Measurements from ENCODE around the gene THSD7B. TPM values are rescaled to one million over a fixed set of nuclear protein-coding genes. Genes with fewer than 3 reads are reported as not detected.
"Not testable (repeated sequence)": the region's sequence is repeated elsewhere in the genome, so short reads cannot be mapped to it uniquely, and the experiment has no call there.

Gene THSD7B
- total and polyA plus RNA-seq, 2 of the 8 experiments (the other 6 are each of a cell fraction or from before 2014, with no cell fraction given) = 0.60 to 2.9 TPM

GRCh38 chr2:137076111-137076765 lies 310.9 kb downstream of the THSD7B start:
- H4K91ac ChIP-seq (replicated peaks; ENCODE audit: insufficient read length, low read length); H3K56ac ChIP-seq (replicated peaks; ENCODE audit: insufficient read length, low read depth, low read length); H3K4me2 ChIP-seq (ENCODE audit: insufficient read depth in 1 of 2, low read depth in 2 of 2, low read length in 2 of 2); H3K4me1 ChIP-seq (replicated peaks in 1 of 4; ENCODE audit: control insufficient read depth in 3 of 4, insufficient read depth in 4 of 4, low read length in 3 of 4); H3K27ac ChIP-seq (ENCODE audit: low read depth, low read length); H2BK20ac ChIP-seq (ENCODE audit: low read length); H2BK15ac ChIP-seq (ENCODE audit: low read length); H3K4me3 ChIP-seq (ENCODE audit: extremely low read depth in 1 of 4, insufficient read depth in 2 of 4, low read depth in 3 of 4, low read length in 4 of 4); H3K14ac ChIP-seq (ENCODE audit: insufficient read length); H3K18ac ChIP-seq (ENCODE audit: extremely low read depth, low read length); H2AFZ ChIP-seq (ENCODE audit: low read length); H4K20me1 ChIP-seq (replicated peaks in 1 of 2; ENCODE audit: control insufficient read depth in 1 of 2, insufficient read depth in 2 of 2, low read length in 2 of 2); H3K4ac ChIP-seq (replicated peaks; ENCODE audit: insufficient read length, low read depth, low read length); DNase-seq (ENCODE audit: low read depth in 1 of 2, low spot score in 2 of 2); H3K36me3 ChIP-seq (ENCODE audit: control insufficient read depth in 2 of 4, insufficient read depth in 4 of 4, low read length in 3 of 4); H3K9ac ChIP-seq (replicated peaks in 1 of 4; ENCODE audit: extremely low read depth in 1 of 4, low read depth in 3 of 4, low read length in 3 of 4); POLR2A ChIA-PET (ENCODE audit: partially characterized antibody); H2BK120ac ChIP-seq (replicated peaks; ENCODE audit: low read depth, low read length); H3K23ac ChIP-seq (ENCODE audit: insufficient read length); H3K79me2 ChIP-seq (ENCODE audit: control insufficient read depth in 1 of 2, insufficient read depth in 2 of 2, low read length in 2 of 2); FAIRE-seq; H4K8ac ChIP-seq (ENCODE audit: extremely low read depth, insufficient read depth, low read length); H2BK12ac ChIP-seq (ENCODE audit: low read depth, low read length); H3K23me2 ChIP-seq (ENCODE audit: low read depth, low read length); H4K5ac ChIP-seq (ENCODE audit: insufficient read length, low read depth, low read length); H2BK5ac ChIP-seq (ENCODE audit: low read depth, low read length); H3K27me3 ChIP-seq (replicated peaks in 1 of 4; ENCODE audit: control insufficient read depth in 3 of 4, extremely low read depth in 1 of 4, insufficient read depth in 3 of 4, low read length in 3 of 4); H3K9me3 ChIP-seq (ENCODE audit: insufficient read depth in 2 of 2, low read depth in 1 of 2, low read length in 1 of 2); H3K79me1 ChIP-seq (ENCODE audit: low read depth, low read length); H2AK5ac ChIP-seq (ENCODE audit: low read depth, low read length): not testable (repeated sequence)
- WGBS, 2 experiments (ENCODE audit: extremely low coverage in 1 of 2, insufficient coverage in 1 of 2, insufficient read length in 1 of 2, insufficient replicate concordance in 2 of 2, low coverage in 1 of 2, low lambda C conversion rate in 2 of 2, missing lambda C conversion rate in 1 of 2) = 92% methylated on average over 22 of the region's 22 CpGs; no CpG with 5 or more reads in 1 of the 2 experiments
- CTCF ChIA-PET (ENCODE audit: partially characterized antibody) = interaction anchor here (0.6 kb wide), 1 partner anchor 211 kb away, joined by 4 read pairs; no protein-coding TSS in a partner anchor
